Karpas-422 (cell line): ENCODE results near the gene RNU2-1. TPM values are rescaled to one million over a fixed set of nuclear protein-coding genes. Genes with fewer than 3 reads are reported as not detected.
"Not testable (repeated sequence)": the region's sequence is repeated elsewhere in the genome, so short reads cannot be mapped to it uniquely, and the experiment has no call there.

Experiments used
- DNase-seq: peaks from one replicate; pipeline ENCODE4 v3.0.0-alpha.2; 2015
- H2AFZ ChIP-seq: fragments of 200-600 bp; sonication (generic); 2 replicates; pipeline ENCODE4 v1.6.1; 2014; ENCODE audit warnings: antibody characterized with exemption, low read length, mixed read lengths
- H3K27ac ChIP-seq: fragments of 200-600 bp; sonication (generic); 2 replicates; pipeline ENCODE4 v1.5.1; 2014; ENCODE audit warnings: mild to moderate bottlenecking, low read length, moderate library complexity
- H3K27me3 ChIP-seq: fragments of 200-600 bp; sonication (generic); 2 replicates; pipeline ENCODE4 v1.6.1; 2014; ENCODE audit warnings: low read length, mixed read lengths
- H3K36me3 ChIP-seq: fragments of 200-600 bp; sonication (generic); 2 replicates; pipeline ENCODE4 v1.6.1; 2014; ENCODE audit warnings: low read length, mixed read lengths; ENCODE audit not compliant: insufficient read depth
- H3K4me1 ChIP-seq: fragments of 200-600 bp; sonication (generic); 2 replicates; pipeline ENCODE4 v1.6.1; 2014; ENCODE audit warnings: mild to moderate bottlenecking, low read length, mixed read lengths
- H3K4me2 ChIP-seq: fragments of 200-600 bp; sonication (generic); 2 replicates; pipeline ENCODE4 v1.6.1; 2014; ENCODE audit warnings: low read length, low read depth, mild to moderate bottlenecking; ENCODE audit not compliant: poor library complexity, severe bottlenecking
- H3K4me3 ChIP-seq: fragments of 200-600 bp; sonication (generic); 2 replicates; pipeline ENCODE4 v1.5.1; 2014; ENCODE audit warnings: mild to moderate bottlenecking, antibody characterized with exemption, low read length, mixed read lengths
- H3K79me2 ChIP-seq: fragments of 200-600 bp; sonication (generic); 2 replicates; pipeline ENCODE4 v1.6.1; 2014; ENCODE audit warnings: mild to moderate bottlenecking, low read length, mixed read lengths
- H3K9ac ChIP-seq: fragments of 200-600 bp; sonication (generic); 2 replicates; pipeline ENCODE4 v1.6.0; 2014; ENCODE audit warnings: low read length
- H3K9me2 ChIP-seq: fragments of 200-600 bp; sonication (generic), shearing (Covaris generic); replicated peaks from 2 replicates; pipeline ENCODE4 v1.6.0; 2014; ENCODE audit warnings: mild to moderate bottlenecking, low read length, moderate library complexity; ENCODE audit not compliant: insufficient read depth
- H3K9me3 ChIP-seq: fragments of 300-700, 200-600 bp; sonication (generic); 2 replicates; pipeline ENCODE4 v1.6.1; 2014; ENCODE audit warnings: low read length, mixed read lengths
- H4K20me1 ChIP-seq: fragments of 200-600 bp; sonication (generic); 2 replicates; pipeline ENCODE4 v1.6.1; 2014; ENCODE audit warnings: mild to moderate bottlenecking, antibody characterized with exemption, low read length, low read depth; ENCODE audit not compliant: insufficient read depth
- total RNA-seq: library from RNA; depleted of rRNA; stranded (reverse); fragments of >200 nt; shearing (Covaris generic); gene quantifications from 2 replicates; pipeline ENCODE4 v1.2.3, GENCODE V29; 2014; ENCODE audit warnings: low replicate concordance

RNU2-1 gene
- total RNA-seq, 1 experiment from 2014 or later: not detected

- peak within 1 kb of the TSS; percentile 96 for H3K4me2 ChIP-seq
- no peaks in the 10 kb centered on the region for H3K27me3 ChIP-seq
- peaks cover 28% of the 10 kb centered on the region for H3K4me1 ChIP-seq
- no peaks in the 10 kb centered on the region for H3K9me2 ChIP-seq
- H3K9ac ChIP-seq: peak within 1 kb of the TSS; percentile 83
- peaks cover 8% of the 10 kb centered on the region for H3K79me2 ChIP-seq
- peak within 1 kb of the TSS; percentile 80 for H2AFZ ChIP-seq
- H4K20me1 ChIP-seq: no peaks in the 10 kb centered on the region
- 0 out of 2 replicates have a peak, but pooled peaks cover 4% of the 10 kb centered on the region for H3K36me3 ChIP-seq
- peak within 1 kb of the TSS; percentile 70 for H3K27ac ChIP-seq
- no peaks in the 10 kb centered on the region for H3K9me3 ChIP-seq
- peak; percentile 91 for DNase-seq
- peak within 1 kb of the TSS; percentile 81 for H3K4me3 ChIP-seq
Measured at GRCh38 chr17:43211480-43212402, 22.0 kb downstream of the RNU2-1 start, which contains the start of gene TMEM106A. Gene TMEM106A, plus strand, starts transcription at chr17:43211875. Its CDS starts 1,167 bp downstream, at chr17:43213042.

GRCh38 chr17:43211123-43211479 is 22.7 kb downstream of the RNU2-1 start:
- DNase-seq: no peak
- Histone ChIP-seq H3K79me2 (peaks cover 8% of the 10 kb centered on the region), H3K36me3 (0 out of 2 replicates have a peak, but pooled peaks cover 4% of the 10 kb centered on the region), H3K4me2 (peak overlapping the region; percentile 86), H3K27ac (peak overlapping the region; percentile 70), H4K20me1 (no peaks in the 10 kb centered on the region), H3K27me3 (no peaks in the 10 kb centered on the region), H3K4me1 (peaks cover 28% of the 10 kb centered on the region), H3K9me2 (no peaks in the 10 kb centered on the region), H2AFZ (peak overlapping the region; percentile 4; the same call in 1 of the 2 replicates), H3K4me3 (peak overlapping the region; percentile 81), H3K9ac (peak overlapping the region; percentile 83), H3K9me3 (no peaks in the 10 kb centered on the region)

GRCh38 chr17:43210576-43210975 is 23.2 kb downstream of the RNU2-1 start:
- H3K9ac ChIP-seq: peak overlapping the region; percentile 83

GRCh38 chr17:43203013-43203412 is 30.8 kb downstream of the RNU2-1 start:
- peaks cover 33% of the 10 kb centered on the region; the same call in 1 of the 2 replicates for H3K36me3 ChIP-seq
- not testable (repeated sequence) for H3K4me2 ChIP-seq

More at GRCh38 chr17:43210576-43210975, 23.2 kb downstream of the RNU2-1 start:
- Histone ChIP-seq H3K36me3 (0 out of 2 replicates have a peak, but pooled peaks cover 4% of the 10 kb centered on the region), H3K27me3 (no peaks in the 10 kb centered on the region), H3K79me2 (peaks cover 8% of the 10 kb centered on the region), H3K27ac (peak overlapping the region; percentile 70), H3K4me1 (peaks cover 28% of the 10 kb centered on the region), H2AFZ (no peak overlapping the region), H3K4me2 (peak overlapping the region; percentile 86), H3K9me3 (no peaks in the 10 kb centered on the region), H4K20me1 (no peaks in the 10 kb centered on the region), H3K4me3 (peak overlapping the region; percentile 81), H3K9me2 (no peaks in the 10 kb centered on the region)
- DNase-seq: no peak

GRCh38 chr17:43200127-43200526 is 33.6 kb downstream of the RNU2-1 start:
- Histone ChIP-seq H3K27ac (no peak overlapping the region), H3K79me2 (no peaks in the 10 kb centered on the region), H3K27me3 (no peaks in the 10 kb centered on the region), H3K4me1 (peaks cover 11% of the 10 kb centered on the region), H3K9ac (no peak overlapping the region), H3K9me2 (no peaks in the 10 kb centered on the region), H2AFZ (no peak overlapping the region), H3K4me3 (no peak overlapping the region), H3K9me3 (no peaks in the 10 kb centered on the region), H3K4me2 (no peak overlapping the region), H3K36me3 (peaks cover 41% of the 10 kb centered on the region), H4K20me1 (no peaks in the 10 kb centered on the region)
- no peak for DNase-seq

More at GRCh38 chr17:43203013-43203412, 30.8 kb downstream of the RNU2-1 start:
- not testable (repeated sequence) for H3K27me3 ChIP-seq, H4K20me1 ChIP-seq, DNase-seq, H3K79me2 ChIP-seq, H3K4me3 ChIP-seq, H3K9ac ChIP-seq, H3K9me2 ChIP-seq, H3K4me1 ChIP-seq, H3K9me3 ChIP-seq, H3K27ac ChIP-seq, H2AFZ ChIP-seq

- Histone ChIP-seq H3K4me3 (no peak overlapping the region), H3K9ac (no peak overlapping the region), H3K36me3 (peaks cover 46% of the 10 kb centered on the region), H3K9me2 (no peaks in the 10 kb centered on the region), H4K20me1 (no peaks in the 10 kb centered on the region), H3K4me2 (no peak overlapping the region), H3K9me3 (no peaks in the 10 kb centered on the region), H3K27ac (no peak overlapping the region), H3K4me1 (peaks cover 11% of the 10 kb centered on the region), H2AFZ (no peak overlapping the region), H3K27me3 (no peaks in the 10 kb centered on the region), H3K79me2 (no peaks in the 10 kb centered on the region)
- DNase-seq: no peak
Measured at GRCh38 chr17:43199633-43200032, 34.1 kb downstream of the RNU2-1 start.

- H3K27ac ChIP-seq: no peak overlapping the region
- no peak overlapping the region for H2AFZ ChIP-seq
- H3K9me3 ChIP-seq: no peaks in the 10 kb centered on the region
- H3K79me2 ChIP-seq: no peaks in the 10 kb centered on the region
- H4K20me1 ChIP-seq: no peaks in the 10 kb centered on the region
- H3K4me1 ChIP-seq: peaks cover 11% of the 10 kb centered on the region
- no peak overlapping the region for H3K4me3 ChIP-seq
- no peak for DNase-seq
- no peak overlapping the region for H3K4me2 ChIP-seq
- H3K9me2 ChIP-seq: no peaks in the 10 kb centered on the region
- H3K9ac ChIP-seq: no peak overlapping the region
- H3K36me3 ChIP-seq: peaks cover 49% of the 10 kb centered on the region
- no peaks in the 10 kb centered on the region for H3K27me3 ChIP-seq
Measured at GRCh38 chr17:43193251-43193650, 40.5 kb downstream of the RNU2-1 start.

- H3K9me2 ChIP-seq, H3K9ac ChIP-seq, H3K79me2 ChIP-seq, H4K20me1 ChIP-seq, H3K4me1 ChIP-seq, DNase-seq, H3K4me2 ChIP-seq, H3K4me3 ChIP-seq, H3K27ac ChIP-seq, H2AFZ ChIP-seq, H3K27me3 ChIP-seq, H3K9me3 ChIP-seq: not testable (repeated sequence)
- H3K36me3 ChIP-seq: peaks cover 29% of the 10 kb centered on the region
Measured at GRCh38 chr17:43186656-43187055, 47.1 kb downstream of the RNU2-1 start.
